ENCODE measurements around the gene ICAM3.

Gene ICAM3

DNA sequence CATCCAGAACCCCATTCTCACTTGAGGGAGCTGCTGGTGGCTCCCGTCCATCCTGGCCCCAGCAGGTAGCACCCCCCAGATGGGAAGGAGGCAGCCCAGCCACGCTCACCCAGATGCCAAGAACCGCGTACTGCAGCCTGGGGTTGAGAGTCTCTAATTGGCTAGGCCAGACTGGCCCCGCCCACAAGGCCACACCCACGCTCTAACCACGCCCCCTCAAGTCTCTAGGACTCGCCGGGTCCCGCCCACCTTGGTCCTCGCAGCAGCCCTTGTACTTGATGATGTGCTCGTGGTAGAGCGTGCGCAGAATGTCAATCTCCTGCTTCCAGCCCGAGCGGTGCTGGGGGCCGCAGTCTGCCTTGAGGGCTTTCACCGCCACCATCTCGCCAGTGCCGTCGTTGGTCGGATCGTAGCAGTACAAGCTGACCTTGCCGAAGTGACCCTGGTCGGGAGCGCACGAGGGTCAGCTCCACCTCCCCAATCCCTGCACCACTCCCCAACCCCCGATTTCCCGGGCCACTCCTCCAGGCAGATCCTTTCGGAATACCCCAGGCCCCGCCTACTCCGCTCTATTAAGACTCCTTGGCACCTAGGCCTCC lies 14.5 kb upstream of the ICAM3 start:
- DNase-seq = no peak
- Histone ChIP-seq H3K4me1 (peaks cover 0 to 7% (median 3%) of the 10 kb centered on the region in 4 donors), H3K27me3 (no peaks in the 10 kb centered on the region), H3K36me3 (peaks cover 45 to 94% (median 63%) of the 10 kb centered on the region in 3 donors), H3K4me3 (no peak overlapping the region), H3K9me3 (no peaks in the 10 kb centered on the region), H3K27ac (no peak overlapping the region)
- intact Hi-C loops (cut with DNase I; ENCODE audit: low total_unique reads) = no loop called here
- TF ChIP-seq, protein P1, sequence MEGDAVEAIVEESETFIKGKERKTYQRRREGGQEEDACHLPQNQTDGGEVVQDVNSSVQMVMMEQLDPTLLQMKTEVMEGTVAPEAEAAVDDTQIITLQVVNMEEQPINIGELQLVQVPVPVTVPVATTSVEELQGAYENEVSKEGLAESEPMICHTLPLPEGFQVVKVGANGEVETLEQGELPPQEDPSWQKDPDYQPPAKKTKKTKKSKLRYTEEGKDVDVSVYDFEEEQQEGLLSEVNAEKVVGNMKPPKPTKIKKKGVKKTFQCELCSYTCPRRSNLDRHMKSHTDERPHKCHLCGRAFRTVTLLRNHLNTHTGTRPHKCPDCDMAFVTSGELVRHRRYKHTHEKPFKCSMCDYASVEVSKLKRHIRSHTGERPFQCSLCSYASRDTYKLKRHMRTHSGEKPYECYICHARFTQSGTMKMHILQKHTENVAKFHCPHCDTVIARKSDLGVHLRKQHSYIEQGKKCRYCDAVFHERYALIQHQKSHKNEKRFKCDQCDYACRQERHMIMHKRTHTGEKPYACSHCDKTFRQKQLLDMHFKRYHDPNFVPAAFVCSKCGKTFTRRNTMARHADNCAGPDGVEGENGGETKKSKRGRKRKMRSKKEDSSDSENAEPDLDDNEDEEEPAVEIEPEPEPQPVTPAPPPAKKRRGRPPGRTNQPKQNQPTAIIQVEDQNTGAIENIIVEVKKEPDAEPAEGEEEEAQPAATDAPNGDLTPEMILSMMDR (IDR thresholded peaks at IDR 0.05) = no peak

GRCh38 chr19:10352764-10353671 lies 13.6 kb upstream of the ICAM3 start:
- Histone ChIP-seq H3K36me3 (peaks cover 39 to 87% (median 58%) of the 10 kb centered on the region in 3 donors), H3K4me1 (peaks cover 0 to 7% (median 3%) of the 10 kb centered on the region in 4 donors), H3K9me3 (no peaks in the 10 kb centered on the region), H3K27ac (no peak overlapping the region), H3K4me3 (no peak overlapping the region), H3K27me3 (no peaks in the 10 kb centered on the region)
- TF ChIP-seq, protein P1 (IDR thresholded peaks at IDR 0.05) = no peak
- DNase-seq = peak in 1 of 2 donors; percentile 68
- intact Hi-C loops (cut with DNase I; ENCODE audit: low total_unique reads) = no loop called here

DNA sequence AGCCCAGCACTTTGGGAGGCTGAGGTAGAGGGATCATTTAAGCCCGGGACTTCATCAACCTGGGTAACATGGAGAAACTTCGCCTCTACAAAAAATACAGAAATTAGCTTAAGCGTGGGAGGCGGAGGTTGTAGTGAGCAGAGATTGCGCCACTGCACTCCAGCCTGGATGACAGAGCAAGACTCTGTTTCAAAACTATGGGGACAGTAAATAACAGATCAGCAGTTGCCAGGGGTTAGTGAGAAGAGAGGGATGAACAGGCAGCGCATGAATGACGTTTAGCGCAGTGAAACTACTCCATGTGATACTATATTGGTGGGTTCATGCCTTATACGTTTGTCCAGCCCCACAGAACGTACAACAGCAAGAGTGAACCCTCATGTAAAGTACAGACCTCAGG lies 7.1 kb upstream of the ICAM3 start:
- intact Hi-C loops (cut with DNase I; ENCODE audit: low total_unique reads) = no loop called here
- peaks cover 0 to 4% (median 0%) of the 10 kb centered on the region in 4 donors for H3K4me1 ChIP-seq
- peaks cover 7 to 22% (median 9%) of the 10 kb centered on the region in 3 donors for H3K36me3 ChIP-seq
- H3K27me3 ChIP-seq = no peaks in the 10 kb centered on the region
- DNase-seq = no peak
- no peak overlapping the region for H3K4me3 ChIP-seq
- H3K27ac ChIP-seq = no peak overlapping the region
- TF ChIP-seq, protein P1 (IDR thresholded peaks at IDR 0.05) = no peak
- no peaks in the 10 kb centered on the region for H3K9me3 ChIP-seq

DNA sequence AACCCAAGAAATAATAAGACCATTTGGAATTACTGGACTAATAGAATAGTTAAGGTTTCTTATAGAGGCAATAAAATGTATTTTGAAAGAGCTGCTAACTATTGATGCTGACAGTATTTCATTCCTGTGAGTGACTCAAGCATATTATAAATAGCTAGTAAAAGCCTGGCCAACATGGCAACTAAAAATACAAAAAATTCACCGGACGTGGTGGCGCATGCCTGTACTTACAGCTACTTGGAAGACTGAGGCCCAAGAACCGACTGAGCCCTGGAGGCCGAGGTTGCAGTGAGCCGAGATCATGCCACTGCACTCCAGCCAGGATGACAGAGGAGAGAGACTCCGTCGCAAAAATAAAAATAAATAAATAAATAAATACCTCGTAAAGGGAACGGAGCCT lies 5.4 kb upstream of the ICAM3 start:
- H3K4me3 ChIP-seq = no peak overlapping the region
- no peaks in the 10 kb centered on the region for H3K27me3 ChIP-seq
- H3K36me3 ChIP-seq = peaks cover 0 to 5% (median under 1%) of the 10 kb centered on the region in 3 donors
- H3K4me1 ChIP-seq = peaks cover 0 to 4% (median 0%) of the 10 kb centered on the region in 4 donors
- intact Hi-C loops (cut with DNase I; ENCODE audit: low total_unique reads) = no loop called here
- DNase-seq = peak in 1 of 2 donors; percentile 72
- no peaks in the 10 kb centered on the region for H3K9me3 ChIP-seq
- TF ChIP-seq, protein P1 (IDR thresholded peaks at IDR 0.05) = no peak
- peak overlapping the region; percentile 37 to 49 for H3K27ac ChIP-seq

- Histone ChIP-seq H3K27ac (no peak overlapping the region), H3K36me3 (no peaks in the 10 kb centered on the region), H3K9me3 (no peaks in the 10 kb centered on the region), H3K4me3 (no peak overlapping the region), H3K4me1 (peaks cover 0 to 4% (median 0%) of the 10 kb centered on the region in 4 donors), H3K27me3 (no peaks in the 10 kb centered on the region)
- TF ChIP-seq, protein P1 (IDR thresholded peaks at IDR 0.05) = no peak
- DNase-seq = no peak
- intact Hi-C loops (cut with DNase I; ENCODE audit: low total_unique reads) = no loop called here
Measured at GRCh38 chr19:10343495-10343894, 4.1 kb upstream of the ICAM3 start.
